T-helper 2 cell treated with Interferon-gamma antibody and Interleukin-4, amounts not matched to agents 100 ng/mL and 5 ng/mL, for 36 hours (primary cell): Measurements from ENCODE around the gene CFAP300. TPM values are rescaled to one million over a fixed set of nuclear protein-coding genes. Genes with fewer than 3 reads are reported as not detected.

Experiments used
- intact Hi-C: fragments of 100-400 bp; cut with micrococcal nuclease; formaldehyde crosslinking; loops from one replicate; pipeline ENCODE4 v1.15.1; 2023
- total RNA-seq: library from RNA; stranded (reverse); gene quantifications from 2 replicates; pipeline ENCODE4 v1.2.3, GENCODE V29; 2022

The CFAP300 gene
- total RNA-seq, 1 donor from 2014 or later: not detected

- intact Hi-C loops: no loop called here
Measured at GRCh38 chr11:102119997-102120396, 72.8 kb downstream of the CFAP300 start.

- intact Hi-C loops: no loop called here
Measured at GRCh38 chr11:102120437-102120973, 73.3 kb downstream of the CFAP300 start.

DNA sequence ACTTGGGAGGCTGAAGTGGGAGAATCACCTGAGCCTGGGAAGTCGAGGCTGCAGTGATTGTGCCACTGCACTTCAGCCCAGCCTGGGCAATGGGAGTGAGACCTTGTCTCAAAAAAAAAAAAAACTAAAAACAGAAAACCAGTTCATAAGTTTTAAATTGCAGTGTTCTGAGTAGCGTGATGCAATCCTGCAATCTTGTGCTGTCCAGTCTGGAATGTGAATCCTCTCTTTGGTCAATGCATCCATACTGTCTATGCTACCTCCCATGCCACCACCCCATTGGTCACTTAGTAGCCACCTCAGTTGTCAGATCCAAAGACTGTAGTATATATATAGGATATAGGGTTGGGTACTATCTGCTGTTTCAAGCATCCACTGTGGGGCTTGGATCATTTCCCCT is 74.1 kb downstream of the CFAP300 start:
- intact Hi-C loops: no loop called here

Other genes with a start within 250 kb of the CFAP300 start
- gene CEP126, start 132.4 kb upstream of the CFAP300 start, total RNA-seq: 1.0 and 1.2 TPM in 2 replicates
- not detected in 2 replicates for gene ANGPTL5, start 130.9 kb upstream of the CFAP300 start, total RNA-seq
- not detected in 2 replicates for gene YAP1, start 63.0 kb downstream of the CFAP300 start, total RNA-seq